Measurements from ENCODE around the gene RAI1.

DNA sequence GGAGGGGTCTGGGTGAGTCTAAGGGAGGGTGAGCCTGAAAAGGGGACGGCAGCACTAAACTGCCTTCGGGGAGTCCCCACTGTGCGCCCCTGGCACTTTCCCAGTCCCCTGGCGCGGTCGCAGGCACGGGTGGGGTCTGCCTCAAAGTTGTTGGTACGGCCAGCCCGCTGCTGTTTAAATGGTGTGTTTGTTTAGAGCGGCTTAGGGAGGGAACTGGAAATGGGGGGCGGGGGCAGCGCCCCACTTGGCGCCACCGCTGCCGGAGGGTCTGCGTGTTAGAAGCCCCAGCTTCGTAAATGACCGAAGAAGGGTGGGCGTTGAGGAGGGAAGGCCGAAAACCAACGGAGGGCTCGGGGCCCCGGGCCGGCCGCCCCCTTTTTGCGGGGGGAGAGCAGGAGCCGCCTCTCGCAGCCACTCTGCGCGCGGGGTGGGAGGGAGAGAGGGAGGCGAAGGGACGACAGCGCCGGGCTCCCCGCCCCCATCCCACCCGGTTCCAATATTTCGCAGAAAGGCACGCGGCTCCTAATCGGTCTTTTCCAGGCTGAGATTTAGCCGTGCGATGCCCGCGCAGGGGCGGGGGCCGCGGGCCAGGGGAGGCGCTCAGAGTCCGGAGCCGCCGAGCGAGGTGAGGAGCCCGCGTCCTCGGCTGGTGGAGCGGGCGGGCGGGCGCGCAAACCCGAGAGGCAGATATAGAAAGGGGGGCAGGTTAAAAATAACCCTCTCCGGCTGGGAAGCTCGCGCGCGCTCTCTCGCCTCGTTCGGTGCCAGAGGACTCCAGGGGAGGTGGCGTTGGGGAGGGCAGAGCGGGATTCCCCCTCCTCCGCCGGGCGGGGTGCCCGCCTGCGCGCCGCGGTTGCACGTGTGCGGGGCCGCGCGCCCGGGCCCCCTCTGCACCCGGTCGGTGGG is 100.6 kb downstream of the RAI1 start:
- TF ChIP-seq POLR2AphosphoS5 (IDR thresholded peaks at IDR 0.05) (peak in 1 of 3 donors; percentile 21), POLR2A (IDR thresholded peaks at IDR 0.05) (no peak)
- TF ChIP-seq, protein P1, sequence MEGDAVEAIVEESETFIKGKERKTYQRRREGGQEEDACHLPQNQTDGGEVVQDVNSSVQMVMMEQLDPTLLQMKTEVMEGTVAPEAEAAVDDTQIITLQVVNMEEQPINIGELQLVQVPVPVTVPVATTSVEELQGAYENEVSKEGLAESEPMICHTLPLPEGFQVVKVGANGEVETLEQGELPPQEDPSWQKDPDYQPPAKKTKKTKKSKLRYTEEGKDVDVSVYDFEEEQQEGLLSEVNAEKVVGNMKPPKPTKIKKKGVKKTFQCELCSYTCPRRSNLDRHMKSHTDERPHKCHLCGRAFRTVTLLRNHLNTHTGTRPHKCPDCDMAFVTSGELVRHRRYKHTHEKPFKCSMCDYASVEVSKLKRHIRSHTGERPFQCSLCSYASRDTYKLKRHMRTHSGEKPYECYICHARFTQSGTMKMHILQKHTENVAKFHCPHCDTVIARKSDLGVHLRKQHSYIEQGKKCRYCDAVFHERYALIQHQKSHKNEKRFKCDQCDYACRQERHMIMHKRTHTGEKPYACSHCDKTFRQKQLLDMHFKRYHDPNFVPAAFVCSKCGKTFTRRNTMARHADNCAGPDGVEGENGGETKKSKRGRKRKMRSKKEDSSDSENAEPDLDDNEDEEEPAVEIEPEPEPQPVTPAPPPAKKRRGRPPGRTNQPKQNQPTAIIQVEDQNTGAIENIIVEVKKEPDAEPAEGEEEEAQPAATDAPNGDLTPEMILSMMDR (IDR thresholded peaks at IDR 0.05 in 8 of 11, conservative IDR thresholded peaks at IDR 0.05 in 3 of 11) = no peak

All from spleen (tissue), 7 donors.